NCI-H2107 (cell line): Measurements from ENCODE around the gene C2orf92.
A peak's percentile ranks its signal among the peaks of the same experiment; 100 is the strongest.

ENCODE experiments used
- DNase-seq: peaks from one replicate; lab custom pipeline; 2025; lab: John Stamatoyannopoulos, UW

The C2orf92 gene

GRCh38 chr2:97730245-97730644 lies 60.7 kb downstream of the C2orf92 start:
- DNase-seq = no peak

GRCh38 chr2:97731274-97732020 lies 61.9 kb downstream of the C2orf92 start:
- DNase-seq = no peak

- no peak for DNase-seq
These were observed 63.2 kb downstream of the C2orf92 start for GRCh38 chr2:97732436-97733340.

DNA sequence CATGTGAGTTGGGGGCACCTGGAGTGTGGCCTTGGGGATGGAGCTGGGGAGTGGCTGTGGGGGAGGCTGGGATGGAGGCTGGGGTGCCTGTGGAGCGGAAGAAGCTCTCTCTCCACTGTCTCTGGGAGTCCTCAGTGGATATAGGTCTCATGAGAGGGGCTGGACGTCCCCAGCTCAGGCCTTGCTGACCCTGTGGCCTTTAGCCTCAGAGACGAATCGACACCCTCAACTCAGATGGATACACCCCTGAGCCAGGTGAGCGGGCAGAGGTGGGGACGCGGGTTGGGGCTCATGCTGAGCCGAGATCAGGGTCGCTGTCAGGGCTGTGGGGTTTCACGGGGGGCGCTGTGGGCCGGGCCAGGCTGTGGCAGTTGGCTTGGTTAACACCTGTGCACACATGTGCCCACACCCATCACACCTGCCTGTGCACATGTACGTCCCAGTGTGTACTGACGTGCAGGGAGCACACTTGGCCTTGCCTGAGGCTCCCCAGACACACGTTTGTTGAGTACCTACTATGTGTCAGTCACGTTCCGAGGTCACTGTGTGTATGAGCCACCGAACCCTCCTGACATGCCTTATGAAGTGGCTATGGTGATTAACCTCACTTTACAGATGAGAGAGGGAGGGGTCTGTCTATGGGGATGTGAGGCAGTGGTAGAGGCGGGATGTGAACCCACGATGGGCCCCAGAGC lies 64.0 kb downstream of the C2orf92 start:
- no peak for DNase-seq

DNA sequence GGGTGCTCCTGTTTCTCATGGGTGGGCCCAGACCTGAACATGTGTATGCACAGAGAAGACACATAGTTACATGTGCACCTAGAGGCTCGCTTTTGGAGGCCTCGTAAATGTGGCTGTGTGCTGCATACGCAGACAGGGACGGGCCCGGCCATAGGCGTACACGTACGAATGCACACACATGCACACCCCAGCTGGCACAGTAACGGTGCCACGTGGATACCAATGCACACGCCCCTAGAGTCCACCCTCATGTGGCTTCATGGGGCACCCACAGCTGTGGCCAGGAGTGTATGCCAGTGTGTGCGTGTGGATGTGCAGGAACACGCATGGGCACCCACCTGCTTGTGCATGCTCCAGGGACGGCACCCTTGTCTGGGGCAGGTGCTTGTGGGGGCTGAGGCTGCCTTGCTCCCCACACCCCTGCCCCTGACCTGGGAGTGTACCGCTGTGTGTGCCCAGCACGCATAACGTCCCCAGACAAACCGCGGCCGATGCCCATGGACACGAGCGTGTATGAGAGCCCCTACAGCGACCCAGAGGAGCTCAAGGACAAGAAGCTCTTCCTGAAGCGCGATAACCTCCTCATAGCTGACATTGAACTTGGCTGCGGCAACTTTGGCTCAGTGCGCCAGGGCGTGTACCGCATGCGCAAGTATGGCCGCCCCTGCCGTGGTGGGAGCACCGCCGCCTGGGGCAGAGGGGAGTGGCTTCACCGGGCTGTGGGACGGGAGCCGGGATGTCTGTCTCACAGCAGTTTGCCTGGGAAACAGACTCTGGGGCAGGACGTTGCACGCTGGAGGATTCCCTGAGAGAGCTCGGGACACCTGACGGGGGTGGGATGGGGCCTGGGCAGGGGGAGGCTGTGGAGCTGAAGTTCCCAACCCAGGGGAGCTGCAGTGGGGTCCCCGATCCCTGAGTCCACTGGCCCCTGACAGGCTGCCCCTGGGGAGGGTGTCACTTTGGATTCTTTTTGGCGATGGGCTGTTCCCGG lies 64.8 kb downstream of the C2orf92 start:
- no peak for DNase-seq

GRCh38 chr2:97735161-97735561 lies 65.6 kb downstream of the C2orf92 start:
- no peak for DNase-seq

- no peak for DNase-seq
These were observed 66.7 kb downstream of the C2orf92 start for GRCh38 chr2:97736185-97736584.

DNA sequence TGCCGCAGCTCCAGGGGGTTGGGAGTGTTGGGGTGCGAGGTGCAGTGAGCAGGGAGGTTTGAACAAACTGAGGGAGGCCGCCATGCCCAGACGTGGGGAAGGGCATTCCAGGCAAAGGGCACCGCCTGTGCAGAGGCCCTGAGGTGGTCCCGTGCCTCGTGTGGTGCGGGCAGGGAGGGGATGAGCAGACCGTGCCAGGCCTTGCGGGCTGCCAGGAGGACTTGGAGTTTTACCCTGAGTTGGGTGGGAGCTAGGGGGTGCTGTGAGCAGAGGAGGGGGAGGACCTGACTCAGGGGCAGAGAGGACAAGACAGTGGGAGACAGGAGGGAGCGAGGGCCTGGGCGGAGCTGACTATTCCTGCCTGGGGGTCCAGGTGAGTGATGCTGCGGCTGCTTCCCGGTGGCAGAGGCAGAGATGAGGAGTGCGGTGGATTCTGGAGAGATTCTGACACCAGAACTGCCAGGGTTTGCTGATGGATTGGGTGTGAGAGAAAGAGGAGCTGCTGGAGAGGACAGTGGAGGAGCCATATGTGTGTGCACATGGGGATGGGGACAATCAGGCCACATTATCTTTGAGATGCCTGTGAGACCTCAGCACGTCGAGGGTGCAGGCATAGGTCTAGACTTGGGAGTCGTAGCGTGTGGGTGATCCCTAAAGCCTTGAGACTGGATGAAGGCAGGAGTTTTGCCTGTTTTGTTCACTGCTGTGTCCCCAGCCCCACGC lies 67.3 kb downstream of the C2orf92 start:
- DNase-seq = no peak

DNA sequence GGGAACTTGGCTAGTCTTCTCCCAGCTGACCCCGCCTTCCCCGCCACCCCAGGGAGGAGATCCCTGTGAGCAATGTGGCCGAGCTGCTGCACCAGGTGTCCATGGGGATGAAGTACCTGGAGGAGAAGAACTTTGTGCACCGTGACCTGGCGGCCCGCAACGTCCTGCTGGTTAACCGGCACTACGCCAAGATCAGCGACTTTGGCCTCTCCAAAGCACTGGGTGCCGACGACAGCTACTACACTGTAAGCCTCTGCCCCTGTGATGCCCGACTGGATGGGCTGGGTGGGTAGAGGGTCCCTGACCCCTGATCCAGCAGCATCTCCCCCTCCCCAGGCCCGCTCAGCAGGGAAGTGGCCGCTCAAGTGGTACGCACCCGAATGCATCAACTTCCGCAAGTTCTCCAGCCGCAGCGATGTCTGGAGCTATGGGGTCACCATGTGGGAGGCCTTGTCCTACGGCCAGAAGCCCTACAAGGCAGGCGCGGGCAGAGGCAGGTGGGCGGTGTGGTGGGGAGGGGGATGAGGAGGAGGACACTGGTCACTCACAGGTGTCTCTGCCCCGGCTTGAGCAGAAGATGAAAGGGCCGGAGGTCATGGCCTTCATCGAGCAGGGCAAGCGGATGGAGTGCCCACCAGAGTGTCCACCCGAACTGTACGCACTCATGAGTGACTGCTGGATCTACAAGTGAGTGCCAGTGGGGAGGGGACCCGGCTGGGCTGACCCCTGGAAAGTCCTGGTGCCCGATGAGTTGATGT lies 68.1 kb downstream of the C2orf92 start:
- no peak for DNase-seq

- DNase-seq = no peak
These were observed 68.9 kb downstream of the C2orf92 start for GRCh38 chr2:97738179-97739019.

DNA sequence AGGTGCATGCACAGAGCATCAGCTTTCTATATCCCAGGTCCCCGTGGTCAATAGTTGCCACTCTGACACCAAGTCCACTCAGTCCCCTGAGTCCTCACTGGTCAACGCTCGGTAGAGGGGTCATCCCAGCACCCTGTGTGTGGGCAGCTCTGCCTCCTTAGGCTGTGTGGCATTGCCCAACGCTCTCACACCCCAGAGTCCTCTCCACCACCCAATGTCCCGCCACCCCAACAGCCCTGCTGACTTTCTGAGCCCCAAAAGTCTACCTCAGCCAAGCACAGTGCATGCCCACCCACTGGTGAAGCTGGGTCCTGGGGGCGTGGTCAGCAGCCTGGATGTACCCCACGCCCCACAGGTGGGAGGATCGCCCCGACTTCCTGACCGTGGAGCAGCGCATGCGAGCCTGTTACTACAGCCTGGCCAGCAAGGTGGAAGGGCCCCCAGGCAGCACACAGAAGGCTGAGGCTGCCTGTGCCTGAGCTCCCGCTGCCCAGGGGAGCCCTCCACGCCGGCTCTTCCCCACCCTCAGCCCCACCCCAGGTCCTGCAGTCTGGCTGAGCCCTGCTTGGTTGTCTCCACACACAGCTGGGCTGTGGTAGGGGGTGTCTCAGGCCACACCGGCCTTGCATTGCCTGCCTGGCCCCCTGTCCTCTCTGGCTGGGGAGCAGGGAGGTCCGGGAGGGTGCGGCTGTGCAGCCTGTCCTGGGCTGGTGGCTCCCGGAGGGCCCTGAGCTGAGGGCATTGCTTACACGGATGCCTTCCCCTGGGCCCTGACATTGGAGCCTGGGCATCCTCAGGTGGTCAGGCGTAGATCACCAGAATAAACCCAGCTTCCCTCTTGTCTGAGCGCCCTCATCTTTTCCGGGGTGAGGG lies 69.7 kb downstream of the C2orf92 start:
- DNase-seq = no peak

GRCh38 chr2:97739893-97740245 lies 70.4 kb downstream of the C2orf92 start:
- no peak for DNase-seq

GRCh38 chr2:97740590-97741182 lies 71.2 kb downstream of the C2orf92 start:
- DNase-seq = peak; percentile 70

GRCh38 chr2:97741251-97741650 lies 71.7 kb downstream of the C2orf92 start:
- no peak for DNase-seq

DNA sequence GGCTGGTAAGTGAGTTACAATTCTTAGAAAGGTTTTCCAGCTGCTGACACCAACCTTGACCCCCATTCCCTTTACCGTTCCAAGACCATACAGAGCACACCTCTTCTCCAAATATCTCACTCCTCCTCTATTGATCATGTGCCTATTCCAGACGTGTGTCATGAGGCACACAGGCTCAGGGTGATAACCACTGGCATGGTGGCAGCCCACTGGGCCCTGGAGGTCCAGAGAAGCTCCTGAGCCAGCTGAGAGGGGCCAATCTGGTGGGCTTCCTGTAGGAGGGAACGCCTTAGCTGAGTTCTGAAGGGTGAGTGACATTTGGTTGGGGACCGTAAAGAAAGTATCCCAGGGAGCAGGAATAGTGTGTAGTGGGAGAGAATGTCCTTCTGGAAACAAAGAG lies 72.2 kb downstream of the C2orf92 start:
- no peak for DNase-seq

GRCh38 chr2:97742381-97742847 lies 72.9 kb downstream of the C2orf92 start:
- no peak for DNase-seq

DNA sequence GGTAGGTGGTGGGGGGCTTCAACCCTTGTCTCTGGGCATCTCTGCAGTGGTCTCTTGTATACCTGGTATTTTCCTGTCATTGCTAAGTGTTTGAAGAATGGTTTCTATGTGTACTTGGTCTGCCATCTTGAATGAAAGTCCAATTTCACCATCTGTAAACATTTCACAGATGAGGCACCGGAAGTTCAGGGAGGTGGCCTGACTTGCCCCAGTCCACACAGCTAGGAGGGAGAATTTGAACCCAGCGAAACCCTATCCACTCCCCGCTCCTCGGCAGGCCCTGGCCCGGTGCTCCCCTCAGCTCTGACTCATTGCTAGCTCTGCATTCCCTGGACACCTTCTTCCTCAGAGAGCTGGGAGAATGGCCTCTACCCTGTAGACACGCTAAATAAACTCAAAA lies 74.4 kb downstream of the C2orf92 start:
- DNase-seq = no peak
